ENCODE measurements around the gene PRKG2.

Gene PRKG2

DNA sequence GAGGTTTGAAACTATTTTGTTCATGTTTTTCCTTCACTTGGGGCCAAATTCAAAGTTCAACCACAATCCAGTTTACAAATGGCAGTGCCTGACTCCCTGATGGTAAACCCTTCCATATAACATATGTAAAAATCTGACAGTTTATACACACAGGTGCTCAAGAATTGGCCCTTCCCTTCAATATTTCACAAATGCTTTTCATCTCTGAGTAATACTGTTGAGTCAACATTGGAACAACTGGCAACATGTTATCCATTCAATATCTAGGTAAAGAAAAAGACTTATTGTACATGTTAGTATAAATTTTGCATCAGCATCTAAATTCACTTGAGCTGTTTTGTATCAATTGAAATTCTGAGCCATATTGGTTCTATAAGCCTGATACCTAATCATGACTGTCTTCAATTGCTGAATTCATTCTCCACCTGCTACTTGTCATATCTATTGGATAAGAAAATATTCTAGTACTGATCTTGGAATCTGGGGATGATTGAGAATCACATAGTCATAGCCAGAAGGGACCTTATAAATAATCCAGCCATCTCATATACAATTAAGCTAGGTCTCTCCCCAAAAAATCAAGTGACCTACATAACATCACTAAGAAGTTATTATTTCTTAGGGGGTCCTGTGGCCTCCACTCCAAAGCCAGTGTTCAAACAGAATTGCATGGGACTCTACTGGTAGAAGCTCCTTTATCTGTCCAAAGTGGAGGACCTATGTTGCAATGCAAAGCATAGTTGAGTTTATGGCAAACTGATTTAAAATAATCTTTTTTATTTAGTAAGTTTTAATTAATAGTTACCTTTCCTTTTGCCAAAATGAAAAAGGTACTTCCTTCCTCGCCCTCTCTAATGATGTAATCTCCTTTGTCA is 61.9 kb downstream of the PRKG2 start:
- TF ChIP-seq, protein P1, sequence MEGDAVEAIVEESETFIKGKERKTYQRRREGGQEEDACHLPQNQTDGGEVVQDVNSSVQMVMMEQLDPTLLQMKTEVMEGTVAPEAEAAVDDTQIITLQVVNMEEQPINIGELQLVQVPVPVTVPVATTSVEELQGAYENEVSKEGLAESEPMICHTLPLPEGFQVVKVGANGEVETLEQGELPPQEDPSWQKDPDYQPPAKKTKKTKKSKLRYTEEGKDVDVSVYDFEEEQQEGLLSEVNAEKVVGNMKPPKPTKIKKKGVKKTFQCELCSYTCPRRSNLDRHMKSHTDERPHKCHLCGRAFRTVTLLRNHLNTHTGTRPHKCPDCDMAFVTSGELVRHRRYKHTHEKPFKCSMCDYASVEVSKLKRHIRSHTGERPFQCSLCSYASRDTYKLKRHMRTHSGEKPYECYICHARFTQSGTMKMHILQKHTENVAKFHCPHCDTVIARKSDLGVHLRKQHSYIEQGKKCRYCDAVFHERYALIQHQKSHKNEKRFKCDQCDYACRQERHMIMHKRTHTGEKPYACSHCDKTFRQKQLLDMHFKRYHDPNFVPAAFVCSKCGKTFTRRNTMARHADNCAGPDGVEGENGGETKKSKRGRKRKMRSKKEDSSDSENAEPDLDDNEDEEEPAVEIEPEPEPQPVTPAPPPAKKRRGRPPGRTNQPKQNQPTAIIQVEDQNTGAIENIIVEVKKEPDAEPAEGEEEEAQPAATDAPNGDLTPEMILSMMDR (IDR thresholded peaks at IDR 0.05) = no peak
- Histone ChIP-seq H3K4me3 (no peak overlapping the region), H3K27ac (no peak overlapping the region)
- DNase-seq (ENCODE audit: low spot score) = no peak

GRCh38 chr4:81149976-81150375 is 65.0 kb downstream of the PRKG2 start:
- Histone ChIP-seq H3K27ac (no peak overlapping the region), H3K4me3 (no peak overlapping the region)
- TF ChIP-seq, protein P1 (IDR thresholded peaks at IDR 0.05) = no peak
- DNase-seq (ENCODE audit: low spot score) = no peak

GRCh38 chr4:81148576-81148975 is 66.4 kb downstream of the PRKG2 start:
- Histone ChIP-seq H3K27ac (no peak overlapping the region), H3K4me3 (no peak overlapping the region)
- TF ChIP-seq, protein P1 (IDR thresholded peaks at IDR 0.05) = no peak
- DNase-seq (ENCODE audit: low spot score) = no peak

DNA sequence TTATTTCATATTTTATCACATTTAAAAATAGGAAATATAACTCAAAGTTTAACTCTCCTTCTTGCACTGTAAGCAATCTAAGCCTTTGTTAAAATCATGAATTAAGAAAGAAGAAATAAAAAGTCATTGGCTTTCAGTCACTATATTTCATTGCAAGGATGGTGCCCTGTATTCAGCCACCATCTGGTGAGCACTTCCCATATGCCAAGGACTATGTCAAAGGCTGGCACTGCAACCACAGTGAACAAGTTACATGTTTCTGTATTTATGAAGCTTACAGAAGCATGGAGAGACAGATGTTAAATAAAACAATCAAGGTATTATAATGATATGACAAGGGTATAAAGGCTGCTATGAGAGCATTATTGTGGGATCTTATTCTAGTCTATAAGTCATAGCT is 68.6 kb downstream of the PRKG2 start:
- no peak for DNase-seq (ENCODE audit: low spot score)
- Histone ChIP-seq H3K27ac (no peak overlapping the region), H3K4me3 (no peak overlapping the region)
- TF ChIP-seq, protein P1 (IDR thresholded peaks at IDR 0.05) = no peak

- Histone ChIP-seq H3K4me3 (no peak overlapping the region), H3K27ac (no peak overlapping the region)
- TF ChIP-seq, protein P1 (IDR thresholded peaks at IDR 0.05) = no peak
- DNase-seq (ENCODE audit: low spot score) = no peak
These were observed 71.8 kb downstream of the PRKG2 start for GRCh38 chr4:81143183-81143582.

GRCh38 chr4:81142744-81143143 is 72.3 kb downstream of the PRKG2 start:
- TF ChIP-seq, protein P1 (IDR thresholded peaks at IDR 0.05) = no peak
- Histone ChIP-seq H3K27ac (no peak overlapping the region), H3K4me3 (no peak overlapping the region)
- no peak for DNase-seq (ENCODE audit: low spot score)

- no peak for DNase-seq (ENCODE audit: low spot score)
- Histone ChIP-seq H3K4me3 (no peak overlapping the region), H3K27ac (no peak overlapping the region)
- TF ChIP-seq, protein P1 (IDR thresholded peaks at IDR 0.05) = no peak
These were observed 77.1 kb downstream of the PRKG2 start for GRCh38 chr4:81137894-81138293.
